ENCODE measurements around the gene ATP8B4.
"Not testable (repeated sequence)": the region's sequence is repeated elsewhere in the genome, so short reads cannot be mapped to it uniquely, and the experiment has no call there.

The ATP8B4 gene

GRCh38 chr15:50107591-50108408 is 11.2 kb downstream of the ATP8B4 start:
- DNase-seq (ENCODE audit: low spot score): no peak

- DNase-seq (ENCODE audit: low spot score): no peak
Measured at GRCh38 chr15:50107157-50107556, 11.9 kb downstream of the ATP8B4 start.

- DNase-seq (ENCODE audit: low spot score): no peak
Measured at GRCh38 chr15:50106457-50106856, 12.6 kb downstream of the ATP8B4 start.

GRCh38 chr15:50100486-50100885 is 18.5 kb downstream of the ATP8B4 start:
- no peak for DNase-seq (ENCODE audit: low spot score)

- no peak for DNase-seq (ENCODE audit: low spot score)
Measured at GRCh38 chr15:50098545-50098944, 20.5 kb downstream of the ATP8B4 start.

GRCh38 chr15:50095938-50096821 is 22.9 kb downstream of the ATP8B4 start:
- DNase-seq (ENCODE audit: low spot score): no peak

GRCh38 chr15:50089386-50089785 is 29.6 kb downstream of the ATP8B4 start:
- DNase-seq (ENCODE audit: low spot score): not testable (repeated sequence)

- no peak for DNase-seq (ENCODE audit: low spot score)
Measured at GRCh38 chr15:50084932-50085331, 34.1 kb downstream of the ATP8B4 start.

GRCh38 chr15:50083424-50084025 is 35.5 kb downstream of the ATP8B4 start:
- no peak for DNase-seq (ENCODE audit: low spot score)

- DNase-seq (ENCODE audit: low spot score): no peak
Measured at GRCh38 chr15:50082066-50082465, 37.0 kb downstream of the ATP8B4 start.

GRCh38 chr15:50077651-50078050 is 41.4 kb downstream of the ATP8B4 start:
- DNase-seq (ENCODE audit: low spot score): no peak

GRCh38 chr15:50077176-50077575 is 41.9 kb downstream of the ATP8B4 start:
- DNase-seq (ENCODE audit: low spot score): no peak

GRCh38 chr15:50075319-50075718 is 43.7 kb downstream of the ATP8B4 start:
- DNase-seq (ENCODE audit: low spot score): no peak

- no peak for DNase-seq (ENCODE audit: low spot score)
Measured at GRCh38 chr15:50071551-50072258, 47.3 kb downstream of the ATP8B4 start.

GRCh38 chr15:50068016-50068415 is 51.0 kb downstream of the ATP8B4 start:
- DNase-seq (ENCODE audit: low spot score): no peak

GRCh38 chr15:50067254-50067653 is 51.8 kb downstream of the ATP8B4 start:
- no peak for DNase-seq (ENCODE audit: low spot score)

- DNase-seq (ENCODE audit: low spot score): no peak
Measured at GRCh38 chr15:50066666-50067065, 52.4 kb downstream of the ATP8B4 start.

- no peak for DNase-seq (ENCODE audit: low spot score)
Measured at GRCh38 chr15:50066202-50066601, 52.8 kb downstream of the ATP8B4 start.

- DNase-seq (ENCODE audit: low spot score): no peak
Measured at GRCh38 chr15:50065279-50065678, 53.8 kb downstream of the ATP8B4 start.

- DNase-seq (ENCODE audit: low spot score): no peak
Measured at GRCh38 chr15:50064673-50065072, 54.4 kb downstream of the ATP8B4 start.

- DNase-seq (ENCODE audit: low spot score): no peak
Measured at GRCh38 chr15:50063226-50063625, 55.8 kb downstream of the ATP8B4 start.

- no peak for DNase-seq (ENCODE audit: low spot score)
Measured at GRCh38 chr15:50061503-50061902, 57.5 kb downstream of the ATP8B4 start.

All from kidney capillary endothelial cell (primary cell).